ENCODE results near the gene OSR1.

The OSR1 gene

DNA sequence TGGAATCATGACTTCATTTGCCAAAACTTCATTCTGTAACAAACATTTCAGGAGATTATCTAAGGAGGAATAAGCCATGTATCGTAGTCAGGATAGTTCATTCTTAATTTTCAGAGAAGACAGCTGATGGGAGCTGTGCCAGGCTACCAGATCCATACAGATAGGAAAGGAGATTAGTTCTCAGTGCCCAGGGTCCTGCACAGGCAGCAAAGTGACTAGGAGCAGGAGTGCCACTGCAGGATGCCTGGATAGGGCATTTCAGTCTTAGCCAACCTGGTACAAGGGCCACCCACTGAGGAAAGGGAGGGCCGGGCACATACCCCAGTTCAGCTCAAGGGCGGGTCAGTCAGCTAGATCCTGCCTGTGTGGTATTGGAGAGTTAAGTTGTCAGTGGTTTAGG lies 6.7 kb upstream of the OSR1 start:
- DNase-seq (ENCODE audit: low spot score), result no peak
- Histone ChIP-seq H3K18ac (ENCODE audit: low read length) (no peak overlapping the region), H3K27me3 (ENCODE audit: control insufficient read depth in 3 of 3, insufficient read depth in 3 of 3, low read depth in 1 of 3, low read length in 3 of 3) (peaks cover 14 to 91% (median 54%) of the 10 kb centered on the region in 3 experiments)

DNA sequence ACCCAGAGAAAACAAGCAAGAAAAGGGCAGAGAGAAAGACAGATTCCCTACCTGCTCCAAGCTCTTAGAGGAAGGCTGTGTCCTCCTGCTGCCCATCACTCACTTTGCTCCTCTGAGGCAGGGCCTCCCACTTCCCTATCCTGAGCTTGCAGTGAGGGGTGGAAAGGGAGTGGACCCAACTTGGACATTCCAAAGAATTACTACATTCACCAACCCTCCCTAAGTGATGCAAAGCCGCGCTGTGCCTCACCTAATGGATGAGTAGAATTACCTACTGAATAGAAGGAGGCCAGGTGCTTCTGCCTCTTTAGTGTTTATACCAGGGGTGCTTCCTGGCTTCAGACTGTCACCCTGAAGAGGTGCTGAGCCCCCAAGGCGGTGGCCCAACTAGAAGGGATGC lies 5.6 kb upstream of the OSR1 start:
- H2BK15ac ChIP-seq (ENCODE audit: low read length), result no peak overlapping the region
- no peak overlapping the region for H3K23ac ChIP-seq (ENCODE audit: low read depth, low read length, poor library complexity)
- no peak overlapping the region for H2BK12ac ChIP-seq (ENCODE audit: low read length)
- H3K27ac ChIP-seq (replicated peaks; ENCODE audit: low read length), result no peak overlapping the region
- H3K4ac ChIP-seq (ENCODE audit: low read length), result no peak overlapping the region
- H3K4me3 ChIP-seq (ENCODE audit: low read length in 2 of 2), result no peak overlapping the region
- no peak overlapping the region for H2AFZ ChIP-seq (ENCODE audit: low read length)
- no peak overlapping the region for H3K18ac ChIP-seq (ENCODE audit: low read length)
- H2BK5ac ChIP-seq (ENCODE audit: low read length), result no peak overlapping the region
- H3K27me3 ChIP-seq (ENCODE audit: control insufficient read depth in 3 of 3, insufficient read depth in 3 of 3, low read depth in 1 of 3, low read length in 3 of 3), result peaks cover 20 to 94% (median 65%) of the 10 kb centered on the region in 3 experiments
- WGBS, 2 donors (ENCODE audit: extremely low coverage in 2 of 2, insufficient read length in 2 of 2, insufficient replicate concordance in 1 of 2), result no CpG with 5 or more reads among the region's 3 CpGs
- no peak overlapping the region for H4K91ac ChIP-seq (ENCODE audit: low read depth, low read length, poor library complexity)
- H3K4me2 ChIP-seq (ENCODE audit: insufficient read depth, low read length, poor library complexity, severe bottlenecking), result no peak overlapping the region
- H3K9ac ChIP-seq (ENCODE audit: low read depth, low read length, poor library complexity), result no peak overlapping the region
- H4K8ac ChIP-seq (ENCODE audit: low read depth, low read length), result no peak overlapping the region
- H2AK5ac ChIP-seq (ENCODE audit: low read depth, low read length), result no peak overlapping the region
- no peak for DNase-seq (ENCODE audit: low spot score)
- H3K14ac ChIP-seq (ENCODE audit: low read length), result no peak overlapping the region
- H3K79me1 ChIP-seq (ENCODE audit: low read depth, low read length), result no peaks in the 10 kb centered on the region
- peaks cover 3 to 4% of the 10 kb centered on the region in 2 donors for H3K4me1 ChIP-seq (ENCODE audit: control insufficient read depth in 2 of 2, insufficient read depth in 1 of 2, low read depth in 1 of 2, low read length in 2 of 2)
- H3K9me3 ChIP-seq (replicated peaks in 1 of 2; ENCODE audit: control insufficient read depth in 2 of 2, insufficient read depth in 1 of 2, low read depth in 1 of 2, low read length in 2 of 2), result peaks cover 0 to 14% of the 10 kb centered on the region in 2 donors
- H3K36me3 ChIP-seq (replicated peaks in 1 of 2; ENCODE audit: control insufficient read depth in 2 of 2, insufficient read depth in 2 of 2, low read length in 2 of 2), result no peaks in the 10 kb centered on the region
- H2BK120ac ChIP-seq (ENCODE audit: low read depth, low read length), result no peak overlapping the region

More for the DNA sequence above, 6.7 kb upstream of the OSR1 start:
- Histone ChIP-seq H3K23ac (ENCODE audit: low read depth, low read length, poor library complexity) (no peak overlapping the region), H3K14ac (ENCODE audit: low read length) (no peak overlapping the region), H2AFZ (ENCODE audit: low read length) (no peak overlapping the region), H3K4me3 (ENCODE audit: low read length in 2 of 2) (no peak overlapping the region), H3K4me1 (ENCODE audit: control insufficient read depth in 2 of 2, insufficient read depth in 1 of 2, low read depth in 1 of 2, low read length in 2 of 2) (peaks cover 1 to 3% of the 10 kb centered on the region in 2 donors), H3K9me3 (replicated peaks in 1 of 2; ENCODE audit: control insufficient read depth in 2 of 2, insufficient read depth in 1 of 2, low read depth in 1 of 2, low read length in 2 of 2) (peaks cover 0 to 9% of the 10 kb centered on the region in 2 donors), H3K36me3 (replicated peaks in 1 of 2; ENCODE audit: control insufficient read depth in 2 of 2, insufficient read depth in 2 of 2, low read length in 2 of 2) (no peaks in the 10 kb centered on the region), H2BK12ac (ENCODE audit: low read length) (no peak overlapping the region), H4K91ac (ENCODE audit: low read depth, low read length, poor library complexity) (no peak overlapping the region), H3K4ac (ENCODE audit: low read length) (no peak overlapping the region), H3K4me2 (ENCODE audit: insufficient read depth, low read length, poor library complexity, severe bottlenecking) (no peak overlapping the region), H3K79me1 (ENCODE audit: low read depth, low read length) (no peaks in the 10 kb centered on the region), H3K27ac (replicated peaks; ENCODE audit: low read length) (no peak overlapping the region), H2AK5ac (ENCODE audit: low read depth, low read length) (no peak overlapping the region), H4K8ac (ENCODE audit: low read depth, low read length) (no peak overlapping the region), H2BK5ac (ENCODE audit: low read length) (no peak overlapping the region), H3K9ac (ENCODE audit: low read depth, low read length, poor library complexity) (no peak overlapping the region), H2BK15ac (ENCODE audit: low read length) (no peak overlapping the region), H2BK120ac (ENCODE audit: low read depth, low read length) (no peak overlapping the region)
- no CpG with 5 or more reads among the region's 3 CpGs for WGBS, 2 donors (ENCODE audit: extremely low coverage in 2 of 2, insufficient read length in 2 of 2, insufficient replicate concordance in 1 of 2)

DNA sequence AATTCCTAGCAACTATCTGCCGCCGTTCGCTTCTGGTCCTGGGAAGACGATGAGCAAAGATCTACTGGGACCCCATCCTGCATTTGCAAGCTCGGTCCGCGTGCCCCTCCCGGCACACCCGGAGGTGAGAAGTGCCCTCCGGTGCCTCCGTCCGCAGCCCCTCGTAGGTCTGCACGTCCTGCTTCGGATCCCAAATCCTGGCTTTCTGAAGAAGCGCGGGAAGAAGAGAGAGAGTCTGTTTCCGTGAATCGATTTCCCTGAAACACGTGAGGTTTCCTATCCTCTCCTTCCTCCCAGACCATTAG lies 5.0 kb upstream of the OSR1 start:
- Histone ChIP-seq H3K4me2 (ENCODE audit: insufficient read depth, low read length, poor library complexity, severe bottlenecking) (no peak overlapping the region), H2AFZ (ENCODE audit: low read length) (peak overlapping the region; percentile 78), H2BK15ac (ENCODE audit: low read length) (no peak overlapping the region), H2BK5ac (ENCODE audit: low read length) (no peak overlapping the region), H3K27ac (replicated peaks; ENCODE audit: low read length) (no peak overlapping the region), H3K36me3 (replicated peaks in 1 of 2; ENCODE audit: control insufficient read depth in 2 of 2, insufficient read depth in 2 of 2, low read length in 2 of 2) (no peaks in the 10 kb centered on the region), H2BK12ac (ENCODE audit: low read length) (no peak overlapping the region), H3K79me1 (ENCODE audit: low read depth, low read length) (no peaks in the 10 kb centered on the region), H4K8ac (ENCODE audit: low read depth, low read length) (no peak overlapping the region), H4K91ac (ENCODE audit: low read depth, low read length, poor library complexity) (no peak overlapping the region), H3K9me3 (replicated peaks in 1 of 2; ENCODE audit: control insufficient read depth in 2 of 2, insufficient read depth in 1 of 2, low read depth in 1 of 2, low read length in 2 of 2) (peaks cover 0 to 14% of the 10 kb centered on the region in 2 donors), H3K14ac (ENCODE audit: low read length) (no peak overlapping the region), H3K18ac (ENCODE audit: low read length) (no peak overlapping the region), H2AK5ac (ENCODE audit: low read depth, low read length) (no peak overlapping the region), H3K4me1 (ENCODE audit: control insufficient read depth in 2 of 2, insufficient read depth in 1 of 2, low read depth in 1 of 2, low read length in 2 of 2) (peaks cover 4 to 8% of the 10 kb centered on the region in 2 donors), H2BK120ac (ENCODE audit: low read depth, low read length) (no peak overlapping the region), H3K27me3 (ENCODE audit: control insufficient read depth in 3 of 3, insufficient read depth in 3 of 3, low read depth in 1 of 3, low read length in 3 of 3) (peaks cover 20 to 95% (median 68%) of the 10 kb centered on the region in 3 experiments), H3K23ac (ENCODE audit: low read depth, low read length, poor library complexity) (no peak overlapping the region), H3K4ac (ENCODE audit: low read length) (no peak overlapping the region), H3K9ac (ENCODE audit: low read depth, low read length, poor library complexity) (no peak overlapping the region), H3K4me3 (ENCODE audit: low read length in 2 of 2) (no peak overlapping the region)
- WGBS, 2 donors (ENCODE audit: extremely low coverage in 2 of 2, insufficient read length in 2 of 2, insufficient replicate concordance in 1 of 2), result no CpG with 5 or more reads among the region's 20 CpGs
- DNase-seq (ENCODE audit: low spot score), result no peak

- peaks cover 20 to 95% (median 71%) of the 10 kb centered on the region in 3 experiments for H3K27me3 ChIP-seq (ENCODE audit: control insufficient read depth in 3 of 3, insufficient read depth in 3 of 3, low read depth in 1 of 3, low read length in 3 of 3)
Observed at GRCh38 chr2:19362755-19363473, 4.5 kb upstream of the OSR1 start.

More at GRCh38 chr2:19362755-19363473, 4.5 kb upstream of the OSR1 start:
- Histone ChIP-seq H3K4me3 (ENCODE audit: low read length in 2 of 2) (peak overlapping the region in 1 of 2 donors; percentile 26), H2BK5ac (ENCODE audit: low read length) (no peak overlapping the region), H3K4ac (ENCODE audit: low read length) (no peak overlapping the region), H4K91ac (ENCODE audit: low read depth, low read length, poor library complexity) (no peak overlapping the region), H2BK12ac (ENCODE audit: low read length) (no peak overlapping the region), H2AFZ (ENCODE audit: low read length) (peak overlapping the region; percentile 78), H2BK15ac (ENCODE audit: low read length) (no peak overlapping the region), H3K27ac (replicated peaks; ENCODE audit: low read length) (no peak overlapping the region), H3K79me1 (ENCODE audit: low read depth, low read length) (no peaks in the 10 kb centered on the region), H2BK120ac (ENCODE audit: low read depth, low read length) (no peak overlapping the region), H4K8ac (ENCODE audit: low read depth, low read length) (no peak overlapping the region), H3K4me1 (ENCODE audit: control insufficient read depth in 2 of 2, insufficient read depth in 1 of 2, low read depth in 1 of 2, low read length in 2 of 2) (peaks cover 4 to 12% of the 10 kb centered on the region in 2 donors), H3K23ac (ENCODE audit: low read depth, low read length, poor library complexity) (no peak overlapping the region), H3K14ac (ENCODE audit: low read length) (no peak overlapping the region), H3K18ac (ENCODE audit: low read length) (no peak overlapping the region), H3K4me2 (ENCODE audit: insufficient read depth, low read length, poor library complexity, severe bottlenecking) (peak overlapping the region; percentile 28), H2AK5ac (ENCODE audit: low read depth, low read length) (no peak overlapping the region), H3K36me3 (replicated peaks in 1 of 2; ENCODE audit: control insufficient read depth in 2 of 2, insufficient read depth in 2 of 2, low read length in 2 of 2) (no peaks in the 10 kb centered on the region), H3K9me3 (replicated peaks in 1 of 2; ENCODE audit: control insufficient read depth in 2 of 2, insufficient read depth in 1 of 2, low read depth in 1 of 2, low read length in 2 of 2) (peaks cover 0 to 14% of the 10 kb centered on the region in 2 donors), H3K9ac (ENCODE audit: low read depth, low read length, poor library complexity) (no peak overlapping the region)
- DNase-seq (ENCODE audit: low spot score), result peak; percentile 73
- no CpG with 5 or more reads among the region's 33 CpGs for WGBS, 2 donors (ENCODE audit: extremely low coverage in 2 of 2, insufficient read length in 2 of 2, insufficient replicate concordance in 1 of 2)

All from neuronal stem cell (in vitro differentiated cells).